ENCODE results near the gene ABCA10.

The ABCA10 gene

GRCh38 chr17:69164206-69164605 lies 64.4 kb downstream of the ABCA10 start:
- DNase-seq (ENCODE audit: low read depth) = no peak

GRCh38 chr17:69159418-69159817 lies 69.2 kb downstream of the ABCA10 start:
- no peak for DNase-seq (ENCODE audit: low read depth)

GRCh38 chr17:69154267-69154666 lies 74.4 kb downstream of the ABCA10 start:
- DNase-seq (ENCODE audit: low read depth) = no peak

- peak; percentile 10 for DNase-seq (ENCODE audit: low read depth)
These were observed 78.3 kb downstream of the ABCA10 start for GRCh38 chr17:69150333-69150732.

- DNase-seq (ENCODE audit: low read depth) = no peak
These were observed 81.2 kb downstream of the ABCA10 start for GRCh38 chr17:69147460-69147859.

GRCh38 chr17:69144331-69145255 lies 84.0 kb downstream of the ABCA10 start:
- DNase-seq (ENCODE audit: low read depth) = no peak

- no peak for DNase-seq (ENCODE audit: low read depth)
These were observed 84.9 kb downstream of the ABCA10 start for GRCh38 chr17:69143683-69144231.

GRCh38 chr17:69143151-69143550 lies 85.5 kb downstream of the ABCA10 start:
- no peak for DNase-seq (ENCODE audit: low read depth)

GRCh38 chr17:69142175-69142802 lies 86.3 kb downstream of the ABCA10 start:
- DNase-seq (ENCODE audit: low read depth) = peak; percentile 83

GRCh38 chr17:69141431-69142174 lies 87.0 kb downstream of the ABCA10 start, which contains the start of gene ABCA6:
TSS of gene ABCA6 (minus strand) at chr17:69141895. CDS start at chr17:69140703, 1,192 bp downstream.
- DNase-seq (ENCODE audit: low read depth) = peak; percentile 89

- DNase-seq (ENCODE audit: low read depth) = no peak
These were observed 94.5 kb downstream of the ABCA10 start for GRCh38 chr17:69134112-69134511.

GRCh38 chr17:69130627-69131296 lies 97.9 kb downstream of the ABCA10 start:
- no peak for DNase-seq (ENCODE audit: low read depth)

GRCh38 chr17:69123626-69124025 lies 105.0 kb downstream of the ABCA10 start:
- no peak for DNase-seq (ENCODE audit: low read depth)

GRCh38 chr17:69122065-69122464 lies 106.6 kb downstream of the ABCA10 start:
- no peak for DNase-seq (ENCODE audit: low read depth)

- DNase-seq (ENCODE audit: low read depth) = no peak
These were observed 110.5 kb downstream of the ABCA10 start for GRCh38 chr17:69117855-69118784.

GRCh38 chr17:69111794-69112193 lies 116.8 kb downstream of the ABCA10 start:
- DNase-seq (ENCODE audit: low read depth) = no peak

GRCh38 chr17:69105907-69106730 lies 122.5 kb downstream of the ABCA10 start:
- DNase-seq (ENCODE audit: low read depth) = no peak

- no peak for DNase-seq (ENCODE audit: low read depth)
These were observed 124.9 kb downstream of the ABCA10 start for GRCh38 chr17:69103557-69104233.

- DNase-seq (ENCODE audit: low read depth) = no peak
These were observed 130.0 kb downstream of the ABCA10 start for GRCh38 chr17:69098625-69099024.

Data from iris pigment epithelial cell (primary cell).